Umbilical cord (tissue), 2 donors: ENCODE data around the gene ATF7IP. TPM values are rescaled to one million over a fixed set of nuclear protein-coding genes. Genes with fewer than 3 reads are reported as not detected.
"Not testable (repeated sequence)": the region's sequence is repeated elsewhere in the genome, so short reads cannot be mapped to it uniquely, and the experiment has no call there.

Experiments used
- DNase-seq: peaks from one replicate; pipeline ENCODE4 v3.0.0-alpha.2; 2015; ENCODE audit warnings: low spot score
- total RNA-seq: library from RNA; depleted of rRNA; stranded (reverse); fragments of >200 nt; gene quantifications from one replicate; pipeline ENCODE4 v1.2.3, GENCODE V29; 2014; ENCODE audit warnings: low replicate concordance; ENCODE audit not compliant: insufficient read depth

The ATF7IP gene
- total RNA-seq, 1 donor from 2014 or later: 49.6 TPM

- DNase-seq: peak; percentile 61
These were observed 1.7 kb downstream of the ATF7IP start for GRCh38 chr12:14367040-14367661.

- DNase-seq: no peak
These were observed 3.8 kb downstream of the ATF7IP start for GRCh38 chr12:14369311-14369710.

- DNase-seq: no peak
These were observed 7.7 kb downstream of the ATF7IP start for GRCh38 chr12:14373217-14373616.

GRCh38 chr12:14379508-14379907 lies 14.0 kb downstream of the ATF7IP start:
- DNase-seq: no peak

- peak; percentile 89 for DNase-seq
These were observed 19.5 kb downstream of the ATF7IP start for GRCh38 chr12:14384783-14385638.

- DNase-seq: no peak
These were observed 21.9 kb downstream of the ATF7IP start for GRCh38 chr12:14387219-14387871.

GRCh38 chr12:14390449-14390848 lies 25.0 kb downstream of the ATF7IP start:
- DNase-seq: no peak

GRCh38 chr12:14390870-14391530 lies 25.5 kb downstream of the ATF7IP start:
- DNase-seq: no peak

GRCh38 chr12:14393751-14394150 lies 28.3 kb downstream of the ATF7IP start:
- DNase-seq: no peak

GRCh38 chr12:14394317-14395073 lies 29.0 kb downstream of the ATF7IP start:
- DNase-seq: peak; percentile 86

GRCh38 chr12:14395074-14395778 lies 29.7 kb downstream of the ATF7IP start:
- DNase-seq: no peak

GRCh38 chr12:14396071-14396470 lies 30.6 kb downstream of the ATF7IP start:
- no peak for DNase-seq

- no peak for DNase-seq
These were observed 34.4 kb downstream of the ATF7IP start for GRCh38 chr12:14399871-14400270.

- no peak for DNase-seq
These were observed 35.1 kb downstream of the ATF7IP start for GRCh38 chr12:14400599-14400998.

- DNase-seq: not testable (repeated sequence)
These were observed 35.8 kb downstream of the ATF7IP start for GRCh38 chr12:14401267-14401666.

GRCh38 chr12:14402697-14403096 lies 37.2 kb downstream of the ATF7IP start:
- DNase-seq: no peak

- no peak for DNase-seq
These were observed 37.8 kb downstream of the ATF7IP start for GRCh38 chr12:14403293-14403692.

- peak; percentile 89 for DNase-seq
These were observed 38.3 kb downstream of the ATF7IP start for GRCh38 chr12:14403711-14404196.

- DNase-seq: not testable (repeated sequence)
These were observed 39.9 kb downstream of the ATF7IP start for GRCh38 chr12:14405407-14405806.

- DNase-seq: peak; percentile 42
These were observed 42.7 kb downstream of the ATF7IP start for GRCh38 chr12:14408208-14408607.
